SW480 (cell line): ENCODE data around the gene LACRT.
A peak's percentile ranks its signal among the peaks of the same experiment; 100 is the strongest.

Experiments used
- DNase-seq: peaks from one replicate; pipeline ENCODE4 v3.0.0-alpha.2; 2016; ENCODE audit warnings: low spot score

Gene LACRT

DNA sequence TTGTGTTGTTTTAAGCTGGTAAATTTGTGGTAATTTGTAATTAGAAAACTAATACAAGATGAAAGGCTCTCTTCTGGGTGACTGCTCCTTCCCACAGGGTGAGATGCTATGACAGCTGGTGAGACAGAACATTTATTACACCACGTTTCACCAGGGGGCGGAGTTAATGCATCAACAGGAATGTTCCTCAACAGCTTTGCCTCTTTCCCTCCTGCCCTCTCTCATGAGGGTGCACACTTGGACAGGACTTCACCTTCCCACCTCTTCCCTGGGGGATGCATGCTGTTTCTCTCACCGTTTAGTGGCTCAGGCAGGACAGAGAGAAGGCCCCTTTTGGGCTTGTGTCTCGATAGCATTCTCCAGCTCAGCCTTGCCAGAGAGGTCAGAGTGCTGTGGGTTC, 32.9 kb downstream of the LACRT start:
- DNase-seq, result peak; percentile 72

DNA sequence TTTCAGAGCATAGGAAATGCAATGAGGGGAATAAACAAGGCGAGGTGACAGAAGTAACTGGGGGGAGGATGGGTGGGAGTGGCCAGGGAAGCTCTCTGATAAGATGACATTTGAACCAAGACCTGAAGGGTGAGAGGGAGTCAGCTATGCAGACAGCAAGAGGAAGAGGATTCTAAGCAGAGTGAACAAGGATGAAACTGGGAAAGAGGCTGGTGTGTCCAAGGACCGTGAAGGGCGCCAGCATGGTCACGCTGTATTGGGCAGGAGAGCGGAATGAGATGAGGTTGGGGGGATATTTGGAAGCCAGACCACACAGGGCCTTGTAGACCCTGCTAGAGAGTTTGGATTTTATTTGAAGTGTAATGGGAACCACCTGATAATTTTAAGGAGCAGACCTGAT, 35.7 kb downstream of the LACRT start:
- no peak for DNase-seq

DNA sequence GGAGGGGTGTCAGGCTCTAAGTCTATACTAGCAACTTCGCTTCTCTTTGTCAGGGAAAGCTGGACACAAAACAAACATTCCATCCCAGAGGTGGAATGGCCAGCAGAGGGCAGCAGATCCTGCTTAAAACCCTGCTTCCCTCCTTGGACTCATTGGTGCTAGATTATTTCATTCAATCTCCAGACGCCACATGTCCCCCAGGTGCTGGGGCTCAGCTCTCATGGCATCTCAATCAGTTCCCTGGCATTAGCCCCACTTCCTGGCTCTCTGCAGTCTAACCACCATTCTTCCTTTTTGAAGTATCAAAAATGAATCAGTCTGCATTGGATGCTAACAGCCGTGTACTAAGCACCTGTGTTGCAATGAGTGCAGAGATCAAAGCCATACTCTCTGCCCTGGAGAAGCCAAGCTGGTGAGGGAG, 38.2 kb downstream of the LACRT start:
- peak; percentile 62 for DNase-seq

DNA sequence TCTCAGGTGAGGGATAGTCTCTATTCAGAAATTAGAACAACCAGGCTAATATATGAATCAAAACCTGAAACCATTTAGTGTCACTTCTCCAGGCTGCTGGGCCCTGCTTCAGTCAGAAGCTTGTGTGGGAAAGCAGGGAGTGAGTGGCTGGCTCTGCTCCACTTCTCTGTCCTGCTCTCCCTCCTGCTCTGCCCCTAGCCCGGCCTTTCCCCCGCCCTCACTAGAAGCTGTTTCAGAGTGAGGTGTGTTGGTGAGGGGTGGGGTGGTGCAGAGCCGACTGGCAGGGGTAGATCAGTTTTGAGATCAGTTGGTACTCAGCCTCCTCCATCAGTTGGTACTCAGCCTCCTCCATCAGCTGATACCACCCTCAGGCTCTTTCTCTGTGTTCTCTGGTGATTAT, 39.2 kb downstream of the LACRT start:
- DNase-seq, result no peak

DNA sequence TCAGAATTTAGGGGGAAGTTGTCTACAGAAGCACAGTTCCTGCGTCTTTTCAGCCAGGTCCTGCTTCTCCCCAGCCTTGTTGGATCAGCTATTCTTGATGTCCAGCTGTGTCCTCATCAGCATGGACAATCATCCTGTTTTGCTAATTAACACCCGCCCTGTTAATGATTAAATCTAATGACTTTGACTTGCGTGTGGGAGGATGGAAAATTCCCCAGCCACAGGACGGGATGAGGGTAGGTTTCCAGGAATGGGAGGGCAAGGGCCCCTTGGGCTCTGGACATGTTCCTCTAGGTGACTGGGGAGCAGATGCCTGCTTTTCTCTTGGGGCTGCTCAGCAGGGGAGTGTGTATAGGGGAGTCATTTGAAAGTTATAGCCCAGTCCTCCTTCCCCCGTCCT, 41.0 kb downstream of the LACRT start:
- no peak for DNase-seq

DNA sequence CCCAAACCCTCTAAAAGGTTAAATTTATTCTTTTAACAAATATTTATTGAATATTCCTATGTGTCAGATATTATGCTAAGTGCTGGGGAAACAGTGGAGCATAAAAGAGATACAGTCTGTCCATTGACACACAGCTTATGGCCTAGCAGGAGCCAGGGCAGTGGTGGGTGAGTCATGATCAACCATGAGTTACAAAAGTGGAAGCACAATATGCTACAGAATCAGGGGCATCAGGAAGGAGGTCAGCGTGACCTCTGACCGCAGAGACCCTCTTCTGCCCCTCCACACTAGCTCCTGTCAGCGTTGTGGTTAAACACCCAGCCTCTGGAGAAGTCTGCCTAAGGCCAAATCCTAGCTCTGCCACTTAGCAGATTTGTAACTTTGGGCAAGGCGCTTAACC, 41.6 kb downstream of the LACRT start:
- no peak for DNase-seq

DNA sequence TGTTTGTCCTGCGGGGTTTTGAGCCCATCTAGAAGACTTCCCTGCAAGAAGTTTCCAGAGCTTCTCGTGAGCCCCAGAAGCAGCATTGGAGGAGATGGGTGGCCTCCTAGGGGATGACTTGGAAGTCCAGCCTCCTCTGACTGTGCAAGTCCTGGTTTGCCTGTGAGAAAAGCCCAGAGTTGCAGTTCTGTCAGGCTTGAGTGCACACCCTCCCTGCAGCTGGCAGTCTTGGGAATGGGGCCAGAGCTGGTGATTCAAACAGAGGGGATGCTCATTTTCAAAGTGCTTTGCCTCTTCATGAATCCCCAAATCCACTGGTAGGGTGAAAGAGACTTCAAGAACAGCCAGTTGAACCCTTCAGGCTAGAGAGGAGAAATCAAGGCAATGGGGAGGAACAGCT, 42.4 kb downstream of the LACRT start:
- DNase-seq, result no peak

DNA sequence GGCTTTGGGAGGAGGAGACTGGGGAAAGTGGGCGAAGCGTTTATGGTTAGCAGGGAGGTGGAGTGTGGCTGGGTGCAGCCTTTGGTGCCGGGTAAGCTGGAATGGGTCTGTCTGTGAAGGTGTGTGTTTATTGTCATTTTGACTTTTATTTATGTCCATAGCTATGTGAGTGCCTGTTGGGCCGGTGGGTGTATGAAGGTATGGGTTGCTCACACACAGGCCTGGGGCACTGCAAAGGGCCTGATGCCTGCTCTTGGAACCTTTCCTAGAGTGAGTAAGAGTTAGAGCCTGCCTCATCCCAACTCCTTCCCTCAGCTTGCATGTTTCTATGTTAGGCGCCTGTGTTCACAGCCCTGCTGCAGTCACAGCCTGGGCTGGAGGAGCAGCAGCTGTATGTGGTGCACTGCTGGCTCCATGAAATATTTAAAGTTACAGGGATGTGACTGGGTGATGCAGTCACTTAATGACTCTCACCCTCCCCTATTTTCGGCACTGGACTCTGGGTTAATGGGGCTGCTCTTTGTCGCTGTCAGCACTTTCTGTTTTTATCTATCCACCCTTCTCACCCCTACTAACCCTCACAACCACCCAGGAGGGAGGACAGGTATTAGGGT, 43.6 kb downstream of the LACRT start:
- no peak for DNase-seq

DNA sequence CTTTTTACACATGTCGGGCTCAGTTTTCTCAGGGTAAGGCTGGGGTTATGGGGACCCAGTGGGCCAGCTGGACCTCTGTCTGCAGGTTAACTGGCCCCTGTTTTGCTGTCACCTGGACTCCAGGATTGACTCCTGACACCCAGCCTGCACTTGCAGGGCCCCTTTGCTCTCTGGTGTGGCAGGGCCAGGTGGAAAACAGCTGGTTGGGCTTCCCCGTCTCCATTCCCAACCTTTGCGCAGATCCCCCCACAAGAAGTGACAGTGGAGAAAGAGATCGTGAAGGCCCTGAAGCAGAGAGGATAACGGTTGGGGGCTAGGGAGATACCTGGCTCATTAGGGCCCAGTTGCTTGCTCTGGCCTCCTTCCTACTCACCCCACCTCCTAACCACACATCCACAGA, 44.7 kb downstream of the LACRT start:
- no peak for DNase-seq

DNA sequence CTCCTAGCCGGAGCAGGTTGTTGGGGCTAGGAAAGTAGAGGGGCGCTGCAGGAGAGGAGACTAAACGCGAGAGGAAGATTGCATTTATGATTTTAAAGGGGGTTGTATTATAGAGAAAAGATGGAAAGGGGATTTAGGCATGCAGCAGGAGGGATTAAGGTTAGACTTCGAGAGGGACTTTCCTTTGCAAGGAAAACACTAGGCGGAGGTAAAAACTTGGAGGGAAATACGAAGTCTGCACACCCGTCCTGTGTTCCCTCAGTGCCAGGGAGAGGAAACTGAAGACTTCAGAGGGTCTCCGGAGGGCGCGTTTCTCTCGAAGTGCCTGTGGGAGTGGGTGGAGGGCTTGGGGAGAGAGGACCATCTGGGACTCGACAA, 45.8 kb downstream of the LACRT start:
- DNase-seq, result no peak

DNA sequence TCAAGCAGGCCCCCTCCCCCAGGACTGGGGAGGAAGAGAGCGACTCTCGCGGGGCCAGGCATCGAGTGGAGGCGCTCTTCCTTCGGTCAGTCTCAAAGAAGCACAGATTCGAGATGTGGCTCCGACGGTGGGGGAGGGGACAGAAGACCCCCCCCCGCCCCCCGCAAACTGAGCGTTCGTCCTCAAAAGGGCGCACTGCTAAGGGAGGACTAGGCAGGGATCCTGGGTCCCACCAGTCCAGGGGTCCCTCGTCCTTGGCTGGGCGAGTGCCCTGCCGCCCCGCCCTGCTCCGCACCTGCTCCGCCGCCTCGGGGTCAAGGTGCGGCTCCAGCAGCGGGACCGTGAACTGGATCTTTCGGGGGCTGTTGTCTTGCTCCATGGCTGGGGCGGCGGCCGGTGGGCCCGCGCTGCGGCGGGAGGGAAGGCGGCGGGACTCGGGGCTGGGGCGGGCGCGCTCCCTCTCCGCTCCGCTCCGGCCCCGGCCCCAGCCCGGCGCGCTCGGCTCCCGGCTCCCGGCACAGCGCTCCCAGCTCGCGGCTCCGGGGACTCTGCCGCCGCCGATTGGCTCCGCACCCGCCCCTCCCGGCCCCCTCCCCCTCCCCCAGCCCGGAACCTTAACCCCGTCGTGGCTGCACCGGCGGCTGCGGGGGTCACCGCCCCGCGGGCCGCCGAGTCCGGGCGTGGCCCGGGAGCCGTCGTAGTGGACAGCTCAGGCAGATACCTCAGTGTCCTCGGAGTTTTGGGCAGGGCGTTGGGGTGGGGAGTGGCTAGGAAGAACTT, 46.4 kb downstream of the LACRT start, which contains the start of gene PPP1R1A:
PPP1R1A (minus strand) TSS at position 550 of the 780 bp plus-strand sequence; CDS start at position 379, 171 bp downstream.
- no peak for DNase-seq

DNA sequence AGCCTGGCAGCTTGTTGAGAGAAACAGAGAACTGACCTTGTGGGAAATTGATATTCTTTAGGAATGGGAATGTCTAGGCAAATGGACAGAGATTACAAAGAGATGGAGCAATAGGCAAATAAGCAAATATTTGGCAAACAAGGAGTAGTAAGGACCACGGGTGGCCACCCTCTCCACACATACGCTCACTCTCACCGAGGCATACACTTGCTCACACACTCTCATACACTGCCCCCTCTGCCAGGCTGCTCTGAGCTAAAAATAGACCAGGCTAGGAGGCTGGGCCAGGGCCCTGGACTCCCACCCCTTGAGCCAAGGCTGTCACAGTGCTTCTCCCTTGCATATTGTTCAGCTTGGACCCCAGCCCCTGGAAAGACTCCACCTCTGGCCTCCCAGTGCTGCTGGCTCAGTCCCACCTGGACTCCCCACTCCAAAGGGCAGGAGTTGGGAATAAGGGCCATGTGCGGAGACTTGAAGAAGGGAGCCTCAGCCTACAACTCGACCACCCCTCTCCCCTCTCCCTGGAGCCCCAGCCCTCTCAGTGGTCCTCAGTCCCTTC, 47.3 kb downstream of the LACRT start:
- DNase-seq, result no peak

DNA sequence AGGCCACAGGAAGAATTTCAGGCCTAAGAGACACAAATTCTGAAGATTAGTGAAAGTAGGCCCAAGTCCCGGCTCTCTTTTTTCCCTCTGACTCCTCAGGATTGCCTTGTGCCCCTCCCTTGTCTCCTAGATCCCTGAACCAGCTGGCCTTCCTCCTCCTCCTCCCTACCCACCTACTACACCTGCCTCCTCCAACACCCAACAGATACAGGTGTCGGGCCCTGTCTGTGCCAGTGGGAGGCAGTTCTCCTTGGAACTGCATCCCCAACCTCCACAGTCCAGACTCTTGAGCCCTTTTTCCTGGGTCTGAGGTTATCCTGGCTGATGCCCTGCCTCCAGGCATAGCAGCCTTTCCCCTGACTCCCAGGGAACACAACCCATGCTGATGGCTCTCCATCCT, 48.1 kb downstream of the LACRT start:
- DNase-seq, result no peak

DNA sequence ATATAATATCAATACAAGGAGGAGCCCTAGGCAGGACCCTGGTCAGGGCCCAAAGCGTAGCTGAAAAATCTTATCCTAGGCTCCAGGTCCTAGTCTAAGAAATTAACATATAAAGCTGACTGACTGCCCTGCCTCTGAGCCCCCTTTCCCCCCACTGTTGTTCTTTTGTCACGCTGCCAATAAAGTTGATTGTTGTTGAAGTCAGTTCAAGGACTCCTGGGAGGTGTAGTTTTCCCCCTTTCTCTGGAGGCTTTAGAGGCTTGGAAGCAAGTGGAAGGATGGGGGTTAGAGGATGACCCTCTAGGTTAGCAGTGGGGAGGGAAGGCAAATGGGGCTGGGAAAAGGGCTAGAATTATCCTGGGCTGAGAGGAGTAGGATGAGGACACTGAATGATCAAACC, 49.5 kb downstream of the LACRT start:
- DNase-seq, result no peak

DNA sequence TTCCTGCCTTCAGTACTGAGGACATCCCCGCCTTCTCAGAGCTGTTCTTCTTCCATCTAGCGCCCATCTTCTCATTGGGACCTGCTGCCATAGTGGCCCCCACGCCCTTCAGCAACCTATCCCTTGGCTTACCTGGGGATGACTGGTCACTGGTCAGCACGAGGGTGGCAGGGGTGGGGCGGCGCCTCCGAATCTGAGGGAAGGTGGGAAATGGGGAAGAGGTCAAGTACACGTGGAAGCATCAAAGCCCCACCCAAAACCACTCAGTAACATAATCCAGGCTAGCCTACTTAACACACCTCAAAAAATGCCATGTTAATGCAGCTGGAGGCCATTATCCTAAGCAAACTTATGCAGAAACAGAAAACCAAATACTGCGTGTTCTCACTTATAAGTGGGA, 50.6 kb downstream of the LACRT start:
- DNase-seq, result peak; percentile 29

DNA sequence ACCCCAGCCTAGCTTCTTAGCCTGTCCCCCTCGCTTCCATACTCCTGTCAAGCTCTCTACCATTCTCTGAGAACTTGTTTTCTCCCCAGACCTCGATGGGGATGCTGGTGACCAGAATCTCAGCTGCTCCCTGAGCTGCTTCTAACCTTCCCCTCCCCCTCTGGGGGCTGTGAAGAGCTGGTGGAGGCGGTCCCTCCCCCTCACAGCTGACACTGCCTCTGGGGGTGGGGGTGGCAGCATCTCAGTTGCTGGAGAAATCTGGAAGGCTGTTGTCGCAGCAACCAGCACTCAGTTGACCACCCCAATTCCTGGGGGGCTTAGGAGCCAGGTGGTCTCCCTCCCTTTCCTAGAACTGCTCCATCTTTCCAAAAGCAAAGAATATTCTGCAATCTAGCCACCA, 51.0 kb downstream of the LACRT start:
- DNase-seq, result no peak

DNA sequence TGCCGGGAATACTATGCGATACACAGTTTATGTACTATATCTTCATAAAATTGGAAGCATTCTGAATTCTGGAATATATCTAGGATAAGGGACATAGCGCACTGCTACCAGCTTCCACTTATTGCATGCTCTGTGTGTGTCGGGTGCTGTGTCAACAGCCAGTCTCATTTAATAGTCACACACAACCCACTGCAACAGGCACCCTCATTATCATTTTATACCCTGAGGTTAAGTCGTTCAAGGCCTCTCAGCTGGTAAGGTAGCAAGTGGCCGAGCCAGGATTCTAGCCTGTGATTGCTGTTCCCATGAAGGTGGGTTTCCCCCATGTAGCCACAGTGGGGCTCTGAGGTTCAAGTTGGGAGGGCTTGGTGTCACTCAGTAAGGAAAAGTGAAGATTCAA, 53.3 kb downstream of the LACRT start:
- DNase-seq, result no peak
